ENCODE data around the gene PPM1E. TPM values are rescaled to one million over a fixed set of nuclear protein-coding genes. Genes with fewer than 3 reads are reported as not detected.

Gene PPM1E
- total RNA-seq, 3 donors from 2014 or later = 0.47 to 0.48 TPM; not detected in 1

DNA sequence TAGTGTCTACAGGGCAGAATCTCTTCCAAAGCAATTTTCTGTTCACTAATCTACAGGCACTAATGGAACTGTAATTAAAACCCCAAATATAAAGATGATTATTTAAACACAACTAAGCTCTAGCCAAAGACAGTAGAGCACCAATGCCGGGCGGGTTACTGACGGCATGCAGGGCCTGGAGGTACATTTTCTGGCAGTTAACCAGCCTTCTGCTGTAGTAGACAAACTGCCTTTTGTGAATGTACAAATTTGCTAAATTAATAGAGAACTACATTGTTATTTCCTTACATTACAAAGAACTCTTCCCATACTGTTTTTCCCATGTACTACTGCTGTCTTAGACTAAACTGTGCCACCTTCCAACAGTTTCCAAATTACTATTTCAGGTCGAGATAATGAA lies 243.2 kb downstream of the PPM1E start:
- TF ChIP-seq CTCF (IDR thresholded peaks at IDR 0.05) = no peak
- intact Hi-C loops (cut with DNase I, micrococcal nuclease) = no loop called here
- ATAC-seq = no peak

GRCh38 chr17:58999500-58999899 lies 243.8 kb downstream of the PPM1E start:
- intact Hi-C loops (cut with DNase I, micrococcal nuclease) = no loop called here
- H3K9me3 ChIP-seq = no peaks in the 10 kb centered on the region
- H3K4me1 ChIP-seq (ENCODE audit: low read depth) = no peaks in the 10 kb centered on the region
- H3K4me3 ChIP-seq = no peak overlapping the region
- TF ChIP-seq CTCF (IDR thresholded peaks at IDR 0.05) = no peak
- no peak for DNase-seq
- no peak for ATAC-seq
- no peaks in the 10 kb centered on the region for H3K36me3 ChIP-seq (ENCODE audit: low read depth)

More for the DNA sequence above, 243.2 kb downstream of the PPM1E start:
- Histone ChIP-seq H3K36me3 (ENCODE audit: low read depth) (no peaks in the 10 kb centered on the region), H3K4me1 (ENCODE audit: low read depth) (no peaks in the 10 kb centered on the region), H3K4me3 (no peak overlapping the region), H3K9me3 (no peaks in the 10 kb centered on the region)
- DNase-seq = no peak

GRCh38 chr17:59000022-59000421 lies 244.4 kb downstream of the PPM1E start:
- no peak for ATAC-seq
- Histone ChIP-seq H3K36me3 (ENCODE audit: low read depth) (no peaks in the 10 kb centered on the region), H3K4me1 (ENCODE audit: low read depth) (peaks cover 3% of the 10 kb centered on the region), H3K9me3 (no peaks in the 10 kb centered on the region), H3K4me3 (no peak overlapping the region)
- no peak for DNase-seq
- intact Hi-C loops (cut with DNase I, micrococcal nuclease) = loop anchor here in 1 of 2 donors (10.0 kb wide), 1 partner anchor 285 kb away; no protein-coding TSS in a partner anchor
- TF ChIP-seq CTCF (IDR thresholded peaks at IDR 0.05) = no peak

- DNase-seq (peak in 2 of 3 donors; percentile 36 to 52), ATAC-seq (peak; percentile 84)
- TF ChIP-seq CTCF (IDR thresholded peaks at IDR 0.05) = no peak
- H3K4me3 ChIP-seq = no peak overlapping the region
- peaks cover 3% of the 10 kb centered on the region for H3K4me1 ChIP-seq (ENCODE audit: low read depth)
- H3K9me3 ChIP-seq = no peaks in the 10 kb centered on the region
- no peaks in the 10 kb centered on the region for H3K36me3 ChIP-seq (ENCODE audit: low read depth)
- intact Hi-C loops (cut with DNase I, micrococcal nuclease) = loop anchor here in 1 of 2 donors (10.0 kb wide), 1 partner anchor 286 kb away; no protein-coding TSS in a partner anchor
Measured at GRCh38 chr17:59001158-59001814, 245.6 kb downstream of the PPM1E start.

DNA sequence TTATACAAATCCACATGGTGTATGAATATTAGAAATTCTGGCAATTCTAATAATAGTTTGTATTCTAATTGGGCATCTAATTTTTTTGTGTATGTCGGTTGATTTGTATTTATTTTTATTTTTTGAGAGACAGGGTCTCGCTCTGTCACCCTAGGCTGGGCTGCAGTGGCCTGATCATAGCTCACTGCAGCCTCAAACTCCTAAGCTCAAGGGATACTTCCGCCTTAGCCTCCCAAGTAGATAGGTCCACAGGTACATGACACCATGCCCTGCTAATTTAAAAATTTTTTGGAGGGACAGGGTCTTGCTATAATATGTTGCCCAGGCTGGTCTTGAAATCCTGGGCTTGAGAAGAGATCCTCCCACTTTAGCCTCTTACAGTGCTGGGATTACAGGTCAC lies 246.5 kb downstream of the PPM1E start:
- no peak for TF ChIP-seq CTCF (IDR thresholded peaks at IDR 0.05)
- ATAC-seq = no peak
- intact Hi-C loops (cut with DNase I, micrococcal nuclease) = loop anchor here in 1 of 2 donors (10.0 kb wide), 1 partner anchor 287 kb away; no protein-coding TSS in a partner anchor

More for the DNA sequence above, 246.5 kb downstream of the PPM1E start:
- Histone ChIP-seq H3K4me3 (no peak overlapping the region), H3K9me3 (no peaks in the 10 kb centered on the region), H3K4me1 (ENCODE audit: low read depth) (peaks cover 3% of the 10 kb centered on the region), H3K36me3 (ENCODE audit: low read depth) (no peaks in the 10 kb centered on the region)
- DNase-seq = no peak
